Loucy (cell line): ENCODE results near the gene ANKRD6.

ENCODE experiments used
- H2AFZ ChIP-seq: fragments of 200-600 bp; sonication (generic); 2 replicates; pipeline ENCODE4 v1.6.0; 2016; ENCODE audit warnings: antibody characterized with exemption, mild to moderate bottlenecking, low read length, moderate library complexity
- H3F3A ChIP-seq: fragments of 200-600 bp; 2 replicates; pipeline ENCODE4 v1.6.0; 2016; ENCODE audit warnings: antibody characterized with exemption, low read depth, mild to moderate bottlenecking
- H3K27me3 ChIP-seq: fragments of 200-600 bp; sonication (generic); 2 replicates; pipeline ENCODE4 v1.6.1; 2014; ENCODE audit warnings: low read length, mild to moderate bottlenecking; ENCODE audit not compliant: insufficient read depth, poor library complexity, severe bottlenecking
- H3K36me3 ChIP-seq: fragments of 200-600 bp; sonication (generic); 2 replicates; pipeline ENCODE4 v1.6.1; 2016; ENCODE audit warnings: low read length; ENCODE audit not compliant: insufficient read depth
- H3K4me1 ChIP-seq: fragments of 200-600 bp; sonication (generic); 2 replicates; pipeline ENCODE4 v1.5.1; 2014; ENCODE audit warnings: low read length, mild to moderate bottlenecking; ENCODE audit not compliant: insufficient read depth, poor library complexity, severe bottlenecking
- H3K4me2 ChIP-seq: fragments of 200-600 bp; sonication (generic); 2 replicates; pipeline ENCODE4 v1.6.0; 2014; ENCODE audit warnings: antibody characterized with exemption, low read length, low read depth, mild to moderate bottlenecking; ENCODE audit not compliant: poor library complexity, severe bottlenecking
- H3K4me3 ChIP-seq: fragments of 200-600 bp; sonication (generic); 2 replicates; pipeline ENCODE4 v1.5.1; 2014; ENCODE audit warnings: low read length, mild to moderate bottlenecking, mixed read lengths; ENCODE audit not compliant: poor library complexity, severe bottlenecking
- H3K79me2 ChIP-seq: fragments of 200-600 bp; sonication (generic); 2 replicates; pipeline ENCODE4 v1.6.1; 2014; ENCODE audit warnings: low read length; ENCODE audit not compliant: insufficient read depth
- H3K9ac ChIP-seq: fragments of 200-600 bp; sonication (generic); 2 replicates; pipeline ENCODE4 v1.6.0; 2014; ENCODE audit warnings: mild to moderate bottlenecking, low read depth, low read length, moderate library complexity; ENCODE audit not compliant: poor library complexity, severe bottlenecking
- H3K9me2 ChIP-seq: fragments of 200-600 bp; sonication (generic); replicated peaks from 2 replicates; pipeline ENCODE4 v1.6.1; 2016; ENCODE audit warnings: low read depth, low read length, mixed read lengths
- H3K9me3 ChIP-seq: fragments of 200-600 bp; sonication (generic); 2 replicates; pipeline ENCODE4 v1.6.1; 2014; ENCODE audit warnings: mild to moderate bottlenecking, antibody characterized with exemption, low read length, low read depth; ENCODE audit not compliant: insufficient read depth
- H4K20me1 ChIP-seq: fragments of 200-600 bp; sonication (generic); 2 replicates; pipeline ENCODE4 v1.6.0; 2014; ENCODE audit warnings: antibody characterized with exemption, low read length, mild to moderate bottlenecking; ENCODE audit not compliant: insufficient read depth, poor library complexity, severe bottlenecking
- EZH2phosphoT487 ChIP-seq: fragments of 200-600 bp; IDR thresholded peaks from 2 replicates; pipeline ENCODE4 v1.6.1; 2018; ENCODE audit warnings: antibody characterized with exemption, mild to moderate bottlenecking, moderate library complexity, borderline replicate concordance
- TF ChIP-seq, protein P1 (sequence below): fragments of 200-600 bp; sonication (generic); conservative IDR thresholded peaks from 2 replicates; pipeline ENCODE4 v1.5.1; 2014; ENCODE audit warnings: mild to moderate bottlenecking, antibody characterized with exemption, low read length

Gene ANKRD6

DNA sequence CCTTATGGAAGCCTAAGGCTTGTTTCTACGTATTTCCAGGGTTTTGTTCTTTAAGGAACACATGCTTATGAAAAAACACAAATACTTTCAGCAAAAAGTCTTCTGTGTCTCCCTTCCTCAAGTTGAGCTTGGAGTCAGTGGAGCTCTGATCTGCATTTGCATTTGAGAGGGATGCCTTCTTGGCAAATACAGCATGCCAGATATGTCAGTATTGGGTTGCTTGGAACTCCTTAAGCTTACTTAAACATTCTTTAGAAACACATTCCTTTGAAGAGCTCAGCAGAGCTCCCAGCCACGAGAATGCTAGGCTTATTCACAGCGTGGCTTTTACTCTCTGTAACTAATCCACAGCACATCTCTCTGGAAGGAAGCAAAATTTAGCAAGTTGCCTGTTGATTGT is 68.3 kb downstream of the ANKRD6 start:
- Histone ChIP-seq H3K4me1 (no peaks in the 10 kb centered on the region), H3K9me2 (no peaks in the 10 kb centered on the region), H3K9me3 (no peaks in the 10 kb centered on the region), H3K27me3 (no peaks in the 10 kb centered on the region), H2AFZ (no peak overlapping the region), H3K79me2 (no peaks in the 10 kb centered on the region), H3K4me2 (no peak overlapping the region), H3K4me3 (no peak overlapping the region), H3K9ac (no peak overlapping the region), H3K36me3 (no peaks in the 10 kb centered on the region), H3F3A (no peaks in the 10 kb centered on the region), H4K20me1 (no peaks in the 10 kb centered on the region)
- TF ChIP-seq EZH2phosphoT487, result no peak
- TF ChIP-seq, protein P1, sequence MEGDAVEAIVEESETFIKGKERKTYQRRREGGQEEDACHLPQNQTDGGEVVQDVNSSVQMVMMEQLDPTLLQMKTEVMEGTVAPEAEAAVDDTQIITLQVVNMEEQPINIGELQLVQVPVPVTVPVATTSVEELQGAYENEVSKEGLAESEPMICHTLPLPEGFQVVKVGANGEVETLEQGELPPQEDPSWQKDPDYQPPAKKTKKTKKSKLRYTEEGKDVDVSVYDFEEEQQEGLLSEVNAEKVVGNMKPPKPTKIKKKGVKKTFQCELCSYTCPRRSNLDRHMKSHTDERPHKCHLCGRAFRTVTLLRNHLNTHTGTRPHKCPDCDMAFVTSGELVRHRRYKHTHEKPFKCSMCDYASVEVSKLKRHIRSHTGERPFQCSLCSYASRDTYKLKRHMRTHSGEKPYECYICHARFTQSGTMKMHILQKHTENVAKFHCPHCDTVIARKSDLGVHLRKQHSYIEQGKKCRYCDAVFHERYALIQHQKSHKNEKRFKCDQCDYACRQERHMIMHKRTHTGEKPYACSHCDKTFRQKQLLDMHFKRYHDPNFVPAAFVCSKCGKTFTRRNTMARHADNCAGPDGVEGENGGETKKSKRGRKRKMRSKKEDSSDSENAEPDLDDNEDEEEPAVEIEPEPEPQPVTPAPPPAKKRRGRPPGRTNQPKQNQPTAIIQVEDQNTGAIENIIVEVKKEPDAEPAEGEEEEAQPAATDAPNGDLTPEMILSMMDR, result no peak

DNA sequence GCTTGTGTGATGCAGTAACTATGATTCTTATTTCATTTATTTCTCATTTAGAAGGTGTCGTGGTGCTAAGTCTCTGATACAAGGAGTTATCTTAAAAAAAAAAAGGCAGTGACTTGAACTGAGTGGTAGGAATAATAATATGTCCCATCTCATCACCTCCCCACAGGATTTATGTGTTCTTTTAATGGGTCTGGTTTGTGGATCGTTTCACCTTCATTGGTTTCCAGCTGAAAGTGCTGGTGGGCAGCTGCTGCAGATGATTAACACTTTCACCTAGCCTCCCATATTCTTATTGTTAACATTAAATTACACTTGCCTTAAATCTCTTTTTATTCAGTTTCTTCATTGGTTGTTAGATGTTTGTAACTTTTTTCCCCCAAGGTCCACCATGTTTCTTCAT is 68.8 kb downstream of the ANKRD6 start:
- Histone ChIP-seq H3K4me2 (no peak overlapping the region), H3K9me2 (no peaks in the 10 kb centered on the region), H3K9ac (no peak overlapping the region), H4K20me1 (no peaks in the 10 kb centered on the region), H3K36me3 (no peaks in the 10 kb centered on the region), H3F3A (no peaks in the 10 kb centered on the region), H3K27me3 (no peaks in the 10 kb centered on the region), H3K79me2 (no peaks in the 10 kb centered on the region), H3K4me3 (no peak overlapping the region), H3K4me1 (no peaks in the 10 kb centered on the region), H3K9me3 (no peaks in the 10 kb centered on the region), H2AFZ (no peak overlapping the region)
- no peak for TF ChIP-seq EZH2phosphoT487
- TF ChIP-seq, protein P1, result no peak

DNA sequence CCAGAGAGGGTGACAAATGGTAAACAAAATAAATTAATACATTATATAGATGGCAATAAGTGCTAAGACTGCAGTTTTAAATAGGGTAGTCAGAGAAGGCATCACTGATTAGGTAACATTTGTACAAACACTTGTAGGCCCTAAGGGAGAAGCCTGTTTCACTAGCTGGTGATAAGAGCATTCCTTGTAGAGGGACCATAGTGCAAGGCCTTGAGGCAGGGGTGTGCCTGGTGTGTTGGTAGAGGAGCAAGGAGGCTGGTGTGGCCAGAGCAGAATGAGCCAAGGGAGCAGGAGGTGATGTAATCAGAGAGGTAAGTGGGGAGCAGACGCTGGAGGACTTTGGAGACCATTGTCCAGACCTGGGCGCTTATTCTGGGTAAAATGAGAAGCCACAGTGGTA is 70.7 kb downstream of the ANKRD6 start:
- H3K4me1 ChIP-seq, result no peaks in the 10 kb centered on the region
- no peaks in the 10 kb centered on the region for H4K20me1 ChIP-seq
- no peak overlapping the region for H3K9ac ChIP-seq
- H3K27me3 ChIP-seq, result no peaks in the 10 kb centered on the region
- TF ChIP-seq EZH2phosphoT487, result no peak
- TF ChIP-seq, protein P1, result no peak
- H3K9me3 ChIP-seq, result no peaks in the 10 kb centered on the region
- no peaks in the 10 kb centered on the region for H3K79me2 ChIP-seq
- no peak overlapping the region for H3K4me3 ChIP-seq
- no peaks in the 10 kb centered on the region for H3F3A ChIP-seq
- no peaks in the 10 kb centered on the region for H3K36me3 ChIP-seq
- no peaks in the 10 kb centered on the region for H3K9me2 ChIP-seq
- no peak overlapping the region for H2AFZ ChIP-seq
- H3K4me2 ChIP-seq, result no peak overlapping the region
